GM10248 (cell line): ENCODE measurements around the gene TMEM184C.
A peak's percentile ranks its signal among the peaks of the same experiment; 100 is the strongest.

Experiments
- CTCF ChIA-PET: fragments of 300-600 bp; sonication (Branson Sonifier 250); formaldehyde crosslinking; extraction: SDS; loops from one replicate; lab custom pipeline; 2021; ENCODE audit warnings: antibody characterized with exemption; lab: Yijun Ruan, JAX
- POLR2A ChIA-PET: fragments of 350-650 bp; sonication (Branson Sonifier 250); formaldehyde crosslinking; extraction: SDS; loops from one replicate; lab custom pipeline; 2020; ENCODE audit warnings: antibody characterized with exemption; lab: Yijun Ruan, JAX
- DNase-seq: peaks from one replicate; pipeline ENCODE4 v3.0.0; 2012; ENCODE audit errors: extremely low spot score
- CTCF ChIP-seq: IDR thresholded peaks from 2 replicates; pipeline ENCODE4 v1.5.1; 2012; ENCODE audit warnings: mild to moderate bottlenecking, low read depth; ENCODE audit errors: extremely low read depth, missing control alignments, control extremely low read depth

The TMEM184C gene

GRCh38 chr4:147678106-147678505, 60.9 kb downstream of the TMEM184C start:
- no peak for TF ChIP-seq CTCF
- ChIA-PET CTCF (no interaction called here), POLR2A (no interaction called here)
- no peak for DNase-seq

GRCh38 chr4:147678796-147679549, 61.8 kb downstream of the TMEM184C start:
- DNase-seq = no peak
- CTCF ChIA-PET = interaction anchor here (1.1 to 1.9 kb wide), 2 partner anchors 29 to 38 kb away, joined by 3 to 7 read pairs; no protein-coding TSS in a partner anchor
- no peak for TF ChIP-seq CTCF
- POLR2A ChIA-PET = interaction anchor here (0.6 kb wide), 1 partner anchor 47 kb away, joined by 3 read pairs; no protein-coding TSS in a partner anchor

- ChIA-PET POLR2A (no interaction called here), CTCF (interaction anchor here (1.5 to 8.4 kb wide), 2 partner anchors 158 to 183 kb away, joined by 3 to 66 read pairs; no protein-coding TSS in a partner anchor)
- DNase-seq = no peak
- TF ChIP-seq CTCF = no peak
Measured at GRCh38 chr4:147682755-147683154, 65.6 kb downstream of the TMEM184C start.

- DNase-seq = peak; percentile 27
- TF ChIP-seq CTCF = no peak
- ChIA-PET POLR2A (no interaction called here), CTCF (interaction anchor here (1.1 to 8.4 kb wide), 6 partner anchors 10 to 182 kb away, joined by 3 to 66 read pairs (median 7); no protein-coding TSS in a partner anchor)
Measured at GRCh38 chr4:147683188-147683591, 66.0 kb downstream of the TMEM184C start.

- DNase-seq = peak; percentile 97
- CTCF ChIA-PET = interaction anchor here (0.8 to 8.4 kb wide), 8 partner anchors 9 to 182 kb away, joined by 3 to 66 read pairs (median 5); no protein-coding TSS in a partner anchor
- TF ChIP-seq CTCF = no peak
- POLR2A ChIA-PET = interaction anchor here (0.5 to 1.2 kb wide), 5 partner anchors 40 to 259 kb away, joined by 3 to 4 read pairs (median 3); partner anchors contain the start of genes ARHGAP10 and TMEM184C
Measured at GRCh38 chr4:147683717-147684700, 66.8 kb downstream of the TMEM184C start, which contains the start of gene PRMT9. Gene PRMT9 (minus strand): TSS chr4:147684163. CDS start chr4:147683987, 176 bp downstream.

GRCh38 chr4:147689067-147689466, 71.9 kb downstream of the TMEM184C start:
- no peak for DNase-seq
- no peak for TF ChIP-seq CTCF
- POLR2A ChIA-PET = no interaction called here
- CTCF ChIA-PET = interaction anchor here (8.4 kb wide), 1 partner anchor 177 kb away, joined by 66 read pairs; no protein-coding TSS in a partner anchor
